Measurements from ENCODE around the gene GPR3. TPM values are rescaled to one million over a fixed set of nuclear protein-coding genes. Genes with fewer than 3 reads are reported as not detected.

GPR3 gene, protein sequence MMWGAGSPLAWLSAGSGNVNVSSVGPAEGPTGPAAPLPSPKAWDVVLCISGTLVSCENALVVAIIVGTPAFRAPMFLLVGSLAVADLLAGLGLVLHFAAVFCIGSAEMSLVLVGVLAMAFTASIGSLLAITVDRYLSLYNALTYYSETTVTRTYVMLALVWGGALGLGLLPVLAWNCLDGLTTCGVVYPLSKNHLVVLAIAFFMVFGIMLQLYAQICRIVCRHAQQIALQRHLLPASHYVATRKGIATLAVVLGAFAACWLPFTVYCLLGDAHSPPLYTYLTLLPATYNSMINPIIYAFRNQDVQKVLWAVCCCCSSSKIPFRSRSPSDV
- polyA plus RNA-seq (2011; rRNA removed) (1.3 and 1.7 TPM in 2 replicates), polyA minus RNA-seq (2011; rRNA and poly(A)+ RNA removed) (1.7 and 2.2 TPM in 2 replicates)

DNA sequence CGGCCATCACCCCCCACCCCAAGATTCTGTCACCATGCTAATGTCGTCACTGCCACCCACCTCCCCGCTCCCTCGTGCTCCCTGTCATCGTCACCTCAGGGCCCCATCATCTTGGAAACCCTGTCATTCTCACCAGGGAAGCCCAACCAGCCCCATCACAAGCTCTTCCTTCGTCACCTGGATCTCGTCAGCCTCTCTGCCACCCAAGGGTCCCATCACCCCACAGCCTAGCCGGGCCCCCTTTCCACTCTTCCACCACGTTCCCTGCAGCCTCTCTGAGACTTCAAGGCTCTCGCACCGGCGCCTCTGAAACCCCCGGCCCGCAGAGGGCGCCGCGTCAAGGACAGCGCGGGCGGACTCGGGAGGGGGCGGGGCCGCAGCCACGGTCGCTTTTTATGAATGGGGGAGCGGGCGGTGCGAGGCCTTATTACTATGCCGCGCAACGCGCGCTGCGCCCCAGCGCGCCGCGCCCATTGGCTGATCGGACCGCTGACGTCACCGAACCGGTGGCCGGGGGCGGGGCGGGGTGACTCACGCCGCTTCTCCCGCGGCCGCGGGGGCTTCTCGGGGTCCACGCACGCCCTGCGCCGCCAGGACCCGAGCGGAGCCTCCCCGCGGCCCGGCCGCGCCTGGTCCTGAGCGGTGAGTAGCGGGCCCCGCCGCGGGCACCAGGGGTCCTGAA is at the start of gene GPR3:
TSS of gene GPR3 (plus strand) at position 527 of the 682 bp plus-strand sequence. CDS start 1,177 bp downstream, outside the sequence.
- peak within 1 kb of the TSS; percentile 21 for H3K27ac ChIP-seq (ENCODE audit: low read depth, low read length)
- H3K27me3 ChIP-seq (ENCODE audit: control insufficient read depth, insufficient read depth, low read length) = no peaks in the 10 kb centered on the region
- TF ChIP-seq, protein P1, sequence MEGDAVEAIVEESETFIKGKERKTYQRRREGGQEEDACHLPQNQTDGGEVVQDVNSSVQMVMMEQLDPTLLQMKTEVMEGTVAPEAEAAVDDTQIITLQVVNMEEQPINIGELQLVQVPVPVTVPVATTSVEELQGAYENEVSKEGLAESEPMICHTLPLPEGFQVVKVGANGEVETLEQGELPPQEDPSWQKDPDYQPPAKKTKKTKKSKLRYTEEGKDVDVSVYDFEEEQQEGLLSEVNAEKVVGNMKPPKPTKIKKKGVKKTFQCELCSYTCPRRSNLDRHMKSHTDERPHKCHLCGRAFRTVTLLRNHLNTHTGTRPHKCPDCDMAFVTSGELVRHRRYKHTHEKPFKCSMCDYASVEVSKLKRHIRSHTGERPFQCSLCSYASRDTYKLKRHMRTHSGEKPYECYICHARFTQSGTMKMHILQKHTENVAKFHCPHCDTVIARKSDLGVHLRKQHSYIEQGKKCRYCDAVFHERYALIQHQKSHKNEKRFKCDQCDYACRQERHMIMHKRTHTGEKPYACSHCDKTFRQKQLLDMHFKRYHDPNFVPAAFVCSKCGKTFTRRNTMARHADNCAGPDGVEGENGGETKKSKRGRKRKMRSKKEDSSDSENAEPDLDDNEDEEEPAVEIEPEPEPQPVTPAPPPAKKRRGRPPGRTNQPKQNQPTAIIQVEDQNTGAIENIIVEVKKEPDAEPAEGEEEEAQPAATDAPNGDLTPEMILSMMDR (IDR thresholded peaks at IDR 0.05; ENCODE audit: low read depth, low read length) = peak; percentile 61
- peak within 1 kb of the TSS; percentile 77 for H3K4me3 ChIP-seq (ENCODE audit: low read depth, low read length)
- no peaks in the 10 kb centered on the region for H3K9me3 ChIP-seq (ENCODE audit: control insufficient read depth, insufficient read depth, low read length)
- peak; percentile 78 for DNase-seq (ENCODE audit: low read depth, low spot score)
- ChIA-PET POLR2A (no interaction called here), CTCF (interaction anchor here (0.6 to 7.3 kb wide), 15 partner anchors 9 to 295 kb away, joined by 3 to 124 read pairs (median 5); partner anchors contain the start of genes AHDC1, CD164L2 and MAP3K6)

DNA sequence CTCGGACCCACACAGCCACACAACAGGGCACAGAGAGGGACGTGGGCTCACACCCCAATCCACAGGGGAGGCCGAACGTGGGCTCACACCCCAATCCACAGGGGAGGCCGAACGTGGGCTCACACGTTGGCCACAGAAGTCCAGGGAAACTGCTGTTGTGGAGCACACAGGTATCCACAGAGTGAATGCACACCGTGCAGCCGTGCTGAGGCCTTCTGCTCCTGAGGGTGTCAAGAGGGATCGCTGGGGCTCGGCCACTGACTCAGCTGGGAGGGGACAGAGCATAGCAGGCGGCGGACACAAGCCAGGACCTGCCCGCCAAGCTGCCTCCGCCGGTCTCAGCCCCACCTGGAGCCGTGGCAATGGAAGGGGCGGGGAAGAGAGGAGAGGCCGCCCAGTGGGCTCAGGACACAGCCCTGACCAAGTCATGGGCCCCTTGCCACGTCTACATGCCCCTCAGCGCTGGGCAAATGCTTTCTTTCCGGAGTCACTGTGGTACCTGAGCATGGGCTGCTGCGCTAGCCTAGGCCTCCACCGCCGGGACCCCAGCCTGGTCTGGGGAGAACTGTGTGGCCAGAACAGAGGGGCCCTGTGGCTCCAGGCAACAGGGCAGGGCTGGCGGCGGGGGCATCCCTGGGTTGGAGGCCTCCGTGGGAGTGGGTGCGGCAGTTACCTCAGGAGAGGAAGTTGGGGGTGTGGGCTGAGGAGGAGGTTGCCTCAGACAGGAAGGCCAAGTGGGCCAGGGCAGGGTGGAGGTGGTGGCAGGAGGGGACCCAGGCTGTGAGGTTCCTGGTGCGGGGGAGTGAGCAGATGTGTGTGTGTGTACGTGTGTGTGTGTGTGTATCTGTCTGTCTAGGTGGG is 49.4 kb upstream of the GPR3 start:
- TF ChIP-seq, protein P1 (IDR thresholded peaks at IDR 0.05; ENCODE audit: low read depth, low read length) = no peak
- ChIA-PET POLR2A (interaction anchor here (1.1 kb wide), 1 partner anchor 22 kb away, joined by 3 read pairs; no protein-coding TSS in a partner anchor), CTCF (interaction anchor here (1.3 to 1.4 kb wide), 2 partner anchors 14 to 214 kb away, joined by 3 to 8 read pairs; no protein-coding TSS in a partner anchor)
- Histone ChIP-seq H3K9me3 (ENCODE audit: control insufficient read depth, insufficient read depth, low read length) (no peaks in the 10 kb centered on the region; the same call in 1 of the 2 replicates), H3K27me3 (ENCODE audit: control insufficient read depth, insufficient read depth, low read length) (no peaks in the 10 kb centered on the region), H3K27ac (ENCODE audit: low read depth, low read length) (no peak overlapping the region), H3K4me3 (ENCODE audit: low read depth, low read length) (no peak overlapping the region)
- no peak for DNase-seq (ENCODE audit: low read depth, low spot score)

DNA sequence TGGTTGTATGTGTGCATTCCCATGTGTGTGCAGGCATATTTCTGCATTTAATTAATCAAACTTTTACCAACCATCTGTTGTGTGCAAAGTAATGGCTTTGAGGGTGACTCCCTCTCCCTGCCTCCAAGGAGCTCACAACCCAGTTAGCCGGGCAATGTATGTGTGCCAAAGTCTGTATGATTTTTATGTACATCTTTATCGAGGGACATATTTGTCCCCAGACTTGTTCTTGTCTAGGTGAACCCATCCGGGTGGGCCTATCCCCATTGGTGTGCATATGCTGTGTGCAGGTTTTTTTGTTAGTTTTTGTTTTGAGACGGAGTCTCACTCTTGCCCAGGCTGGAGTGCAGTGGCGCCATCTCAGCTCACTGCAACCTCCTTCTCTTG is 48.8 kb upstream of the GPR3 start:
- H3K4me3 ChIP-seq (ENCODE audit: low read depth, low read length) = no peak overlapping the region
- TF ChIP-seq, protein P1 (IDR thresholded peaks at IDR 0.05; ENCODE audit: low read depth, low read length) = no peak
- DNase-seq (ENCODE audit: low read depth, low spot score) = no peak
- ChIA-PET CTCF (interaction anchor here (1.3 to 1.4 kb wide), 2 partner anchors 14 to 213 kb away, joined by 3 to 8 read pairs; no protein-coding TSS in a partner anchor), POLR2A (interaction anchor here (1.1 kb wide), 1 partner anchor 22 kb away, joined by 3 read pairs; no protein-coding TSS in a partner anchor)
- H3K27ac ChIP-seq (ENCODE audit: low read depth, low read length) = no peak overlapping the region
- no peaks in the 10 kb centered on the region; the same call in 1 of the 2 replicates for H3K9me3 ChIP-seq (ENCODE audit: control insufficient read depth, insufficient read depth, low read length)
- no peaks in the 10 kb centered on the region for H3K27me3 ChIP-seq (ENCODE audit: control insufficient read depth, insufficient read depth, low read length)

DNA sequence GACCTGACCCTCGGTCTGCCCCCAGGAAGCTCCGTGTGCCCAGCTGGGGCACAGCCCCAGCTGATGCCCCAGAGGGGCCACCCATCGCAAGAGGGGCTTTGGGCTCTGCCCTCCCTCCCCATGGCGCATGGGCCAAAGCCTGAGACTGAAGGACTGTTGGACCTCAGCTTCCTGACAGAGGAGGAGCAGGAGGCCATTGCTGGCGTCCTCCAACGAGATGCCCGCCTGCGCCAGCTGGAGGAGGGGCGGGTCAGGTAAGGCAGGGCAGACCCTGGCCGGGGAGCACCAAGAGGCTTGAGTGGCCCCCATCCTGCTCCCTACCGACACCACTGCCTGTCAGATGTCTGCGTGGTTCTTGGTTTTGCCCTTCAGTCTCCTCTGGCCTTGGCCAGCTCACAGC is 47.1 kb upstream of the GPR3 start:
- Histone ChIP-seq H3K27ac (ENCODE audit: low read depth, low read length) (no peak overlapping the region), H3K9me3 (ENCODE audit: control insufficient read depth, insufficient read depth, low read length) (no peaks in the 10 kb centered on the region; the same call in 1 of the 2 replicates), H3K4me3 (ENCODE audit: low read depth, low read length) (no peak overlapping the region), H3K27me3 (ENCODE audit: control insufficient read depth, insufficient read depth, low read length) (no peaks in the 10 kb centered on the region)
- no peak for DNase-seq (ENCODE audit: low read depth, low spot score)
- ChIA-PET CTCF (interaction anchor here (0.9 kb wide), 1 partner anchor 12 kb away, joined by 4 read pairs; no protein-coding TSS in a partner anchor), POLR2A (no interaction called here)
- TF ChIP-seq, protein P1 (IDR thresholded peaks at IDR 0.05; ENCODE audit: low read depth, low read length) = no peak
